H1 (cell line): ENCODE data around the gene CELF4. TPM values are rescaled to one million over a fixed set of nuclear protein-coding genes. Genes with fewer than 3 reads are reported as not detected.

Experiments used
- BCL11A ChIP-seq, 2 experiments: IDR thresholded peaks; one replicate each; pipeline ENCODE4 v1.6.1; 2011; ENCODE audit warnings: low read depth in 2 of 2, low read length in 2 of 2, mild to moderate bottlenecking in 2 of 2
- JUN ChIP-seq: IDR thresholded peaks from 2 replicates; pipeline ENCODE4 v1.6.1; 2011; ENCODE audit warnings: low read depth, mild to moderate bottlenecking, improper control_type of control experiment, low read length
- PHF8 ChIP-seq: fragments of 200-600 bp; sonication (generic); conservative IDR thresholded peaks from 2 replicates; pipeline ENCODE4 v1.7.1; 2012; ENCODE audit warnings: low read depth, mild to moderate bottlenecking, inconsistent platforms, low read length, moderate library complexity
- RFX5 ChIP-seq: IDR thresholded peaks from 2 replicates; pipeline ENCODE4 v1.6.1; 2011; ENCODE audit warnings: low read depth, low read length, improper control_type of control experiment, borderline replicate concordance
- SAP30 ChIP-seq: fragments of 300-600 bp; sonication (generic); IDR thresholded peaks from 2 replicates; pipeline ENCODE4 v1.7.1; 2012; ENCODE audit warnings: low read length, moderate library complexity, mild to moderate bottlenecking, inconsistent platforms; ENCODE audit not compliant: insufficient read depth, insufficient replicate concordance
- SIX5 ChIP-seq: IDR thresholded peaks from 2 replicates; pipeline ENCODE4 v1.6.1; 2011; ENCODE audit warnings: mild to moderate bottlenecking, low read depth, low read length
- SP2 ChIP-seq: IDR thresholded peaks from 2 replicates; pipeline ENCODE4 v1.6.1; 2012; ENCODE audit warnings: mild to moderate bottlenecking, low read length, inconsistent platforms
- polyA plus RNA-seq, 7 experiments: library from polyadenylated mRNA; depleted of rRNA in 3 of 7; stranded (reverse) in 5 of 7; unstranded in 2 of 7; fragments of >200 nt in 5 of 7; fragments of 200-250 nt in 2 of 7; gene quantifications; 1 replicate in 5 of 7; 2 replicates in 1 of 7; 4 replicates in 1 of 7; pipeline versions ENCODE4 v1.2.1 to v1.2.3, GENCODE V29; 2011 to 2013; ENCODE audit warnings: missing spikeins in 2 of 7, mixed read lengths in 2 of 7
- total RNA-seq: library from RNA; stranded (reverse); fragmentation: NEBNext Ultra II Directional; extraction: Animal tissue kit (Norgen Biotek cat#: 25700); gene quantifications from 2 replicates; pipeline ENCODE4 v1.2.1, GENCODE V29; 2021

The CELF4 gene
- total and polyA plus RNA-seq, 2 of the 8 experiments (the other 6 are each of a cell fraction or from before 2014, with no cell fraction given), result 1.6 to 3.4 TPM

- TF ChIP-seq SIX5, result no peak
- TF ChIP-seq PHF8, result no peak
- no peak for TF ChIP-seq JUN
- TF ChIP-seq RFX5, result no peak
- no peak for TF ChIP-seq SP2
- no peak for TF ChIP-seq BCL11A (IDR thresholded peaks at IDR 0.05; ENCODE audit: low read depth in 2 of 2, low read length in 2 of 2)
- no peak for TF ChIP-seq SAP30
These were observed 281.3 kb downstream of the CELF4 start (continued) for GRCh38 chr18:37284260-37284659.
